A549 (cell line): ENCODE data around the gene FAM110C.

Source experiments
- CBX8 ChIP-seq: fragments of 200-600 bp; sonication (generic); IDR thresholded peaks from 2 replicates; pipeline ENCODE4 v1.6.1; 2016
- EP300 ChIP-seq, 2 experiments: fragments of >200 bp; sonication (Bioruptor Twin); formaldehyde crosslinking; IDR thresholded peaks; 2 replicates in 1 of 2; 3 replicates in 1 of 2; pipeline ENCODE4 v1.6.1; 2016 to 2017
- JUNB ChIP-seq: fragments of >200 bp; sonication (Bioruptor Twin); formaldehyde crosslinking; IDR thresholded peaks from 2 replicates; pipeline ENCODE4 v1.6.1; 2016
- SREBF2 ChIP-seq: fragments of 450-650 bp; IDR thresholded peaks from 2 replicates; pipeline ENCODE4 v1.6.1; 2014; ENCODE audit warnings: mild to moderate bottlenecking, moderate library complexity
- TF ChIP-seq, protein P1 (sequence below): fragments of >200 bp; sonication (Bioruptor Twin); formaldehyde crosslinking; IDR thresholded peaks from 3 replicates; pipeline ENCODE4 v1.5.1; 2016
- TF ChIP-seq, protein P2 (sequence below): fragments of 200-600 bp; sonication (generic); IDR thresholded peaks from 2 replicates; pipeline ENCODE4 v1.6.1; 2016; ENCODE audit warnings: antibody characterized with exemption, mild to moderate bottlenecking, moderate library complexity

DNA sequence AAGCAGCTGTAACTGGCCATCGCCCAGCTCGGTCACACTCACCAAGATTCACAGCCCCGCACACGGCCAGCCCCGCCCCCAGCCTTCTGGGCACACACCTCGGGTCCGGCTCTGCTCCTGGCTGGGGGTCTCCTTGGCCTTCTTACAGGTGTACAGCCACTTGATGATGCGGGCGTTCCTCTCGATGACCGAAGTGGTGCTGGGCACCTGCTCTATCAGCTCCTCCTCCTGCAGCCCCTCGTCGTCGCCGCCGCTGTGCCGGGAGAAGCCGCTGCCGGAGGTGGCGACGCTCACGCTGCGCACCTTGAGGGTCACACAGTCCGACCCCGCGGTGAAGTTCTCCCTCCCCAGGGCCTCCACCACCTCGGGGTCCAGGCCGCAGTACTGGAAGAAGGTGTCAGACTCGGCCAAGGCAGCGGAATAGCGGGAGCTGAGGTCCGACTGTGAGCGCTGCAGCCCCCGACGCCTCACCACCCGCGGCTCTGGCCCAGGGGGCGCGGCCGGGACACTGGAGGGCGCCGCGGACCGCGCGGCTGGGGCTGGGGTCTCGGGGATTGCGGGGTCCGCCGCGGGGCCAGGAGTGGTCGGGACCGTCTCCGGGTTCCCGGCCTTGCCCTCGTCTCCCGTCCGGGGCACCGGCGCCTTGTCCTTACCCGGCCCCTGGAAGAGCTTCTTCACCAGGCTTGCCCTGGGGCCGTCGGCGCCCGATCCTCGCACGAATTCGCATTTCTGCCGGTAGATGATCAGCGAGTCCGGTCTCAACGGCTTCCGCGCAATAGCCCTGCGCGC lies 769 bp downstream of the FAM110C start:
- TF ChIP-seq SREBF2 (no peak), CBX8 (no peak), EP300 (IDR thresholded peaks at IDR 0.05) (no peak), JUNB (no peak)
- TF ChIP-seq, protein P1, sequence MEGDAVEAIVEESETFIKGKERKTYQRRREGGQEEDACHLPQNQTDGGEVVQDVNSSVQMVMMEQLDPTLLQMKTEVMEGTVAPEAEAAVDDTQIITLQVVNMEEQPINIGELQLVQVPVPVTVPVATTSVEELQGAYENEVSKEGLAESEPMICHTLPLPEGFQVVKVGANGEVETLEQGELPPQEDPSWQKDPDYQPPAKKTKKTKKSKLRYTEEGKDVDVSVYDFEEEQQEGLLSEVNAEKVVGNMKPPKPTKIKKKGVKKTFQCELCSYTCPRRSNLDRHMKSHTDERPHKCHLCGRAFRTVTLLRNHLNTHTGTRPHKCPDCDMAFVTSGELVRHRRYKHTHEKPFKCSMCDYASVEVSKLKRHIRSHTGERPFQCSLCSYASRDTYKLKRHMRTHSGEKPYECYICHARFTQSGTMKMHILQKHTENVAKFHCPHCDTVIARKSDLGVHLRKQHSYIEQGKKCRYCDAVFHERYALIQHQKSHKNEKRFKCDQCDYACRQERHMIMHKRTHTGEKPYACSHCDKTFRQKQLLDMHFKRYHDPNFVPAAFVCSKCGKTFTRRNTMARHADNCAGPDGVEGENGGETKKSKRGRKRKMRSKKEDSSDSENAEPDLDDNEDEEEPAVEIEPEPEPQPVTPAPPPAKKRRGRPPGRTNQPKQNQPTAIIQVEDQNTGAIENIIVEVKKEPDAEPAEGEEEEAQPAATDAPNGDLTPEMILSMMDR = no peak
- TF ChIP-seq, protein P2, sequence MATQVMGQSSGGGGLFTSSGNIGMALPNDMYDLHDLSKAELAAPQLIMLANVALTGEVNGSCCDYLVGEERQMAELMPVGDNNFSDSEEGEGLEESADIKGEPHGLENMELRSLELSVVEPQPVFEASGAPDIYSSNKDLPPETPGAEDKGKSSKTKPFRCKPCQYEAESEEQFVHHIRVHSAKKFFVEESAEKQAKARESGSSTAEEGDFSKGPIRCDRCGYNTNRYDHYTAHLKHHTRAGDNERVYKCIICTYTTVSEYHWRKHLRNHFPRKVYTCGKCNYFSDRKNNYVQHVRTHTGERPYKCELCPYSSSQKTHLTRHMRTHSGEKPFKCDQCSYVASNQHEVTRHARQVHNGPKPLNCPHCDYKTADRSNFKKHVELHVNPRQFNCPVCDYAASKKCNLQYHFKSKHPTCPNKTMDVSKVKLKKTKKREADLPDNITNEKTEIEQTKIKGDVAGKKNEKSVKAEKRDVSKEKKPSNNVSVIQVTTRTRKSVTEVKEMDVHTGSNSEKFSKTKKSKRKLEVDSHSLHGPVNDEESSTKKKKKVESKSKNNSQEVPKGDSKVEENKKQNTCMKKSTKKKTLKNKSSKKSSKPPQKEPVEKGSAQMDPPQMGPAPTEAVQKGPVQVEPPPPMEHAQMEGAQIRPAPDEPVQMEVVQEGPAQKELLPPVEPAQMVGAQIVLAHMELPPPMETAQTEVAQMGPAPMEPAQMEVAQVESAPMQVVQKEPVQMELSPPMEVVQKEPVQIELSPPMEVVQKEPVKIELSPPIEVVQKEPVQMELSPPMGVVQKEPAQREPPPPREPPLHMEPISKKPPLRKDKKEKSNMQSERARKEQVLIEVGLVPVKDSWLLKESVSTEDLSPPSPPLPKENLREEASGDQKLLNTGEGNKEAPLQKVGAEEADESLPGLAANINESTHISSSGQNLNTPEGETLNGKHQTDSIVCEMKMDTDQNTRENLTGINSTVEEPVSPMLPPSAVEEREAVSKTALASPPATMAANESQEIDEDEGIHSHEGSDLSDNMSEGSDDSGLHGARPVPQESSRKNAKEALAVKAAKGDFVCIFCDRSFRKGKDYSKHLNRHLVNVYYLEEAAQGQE = no peak
